NCI-H345 treated with DMSO at 0.1 percent for 48 hours (cell line): ENCODE data around the gene ABR.

Experiments used
- DNase-seq: peaks from one replicate; lab custom pipeline; 2025; ENCODE audit not compliant: unreplicated experiment; lab: John Stamatoyannopoulos, UW

ABR gene

DNA sequence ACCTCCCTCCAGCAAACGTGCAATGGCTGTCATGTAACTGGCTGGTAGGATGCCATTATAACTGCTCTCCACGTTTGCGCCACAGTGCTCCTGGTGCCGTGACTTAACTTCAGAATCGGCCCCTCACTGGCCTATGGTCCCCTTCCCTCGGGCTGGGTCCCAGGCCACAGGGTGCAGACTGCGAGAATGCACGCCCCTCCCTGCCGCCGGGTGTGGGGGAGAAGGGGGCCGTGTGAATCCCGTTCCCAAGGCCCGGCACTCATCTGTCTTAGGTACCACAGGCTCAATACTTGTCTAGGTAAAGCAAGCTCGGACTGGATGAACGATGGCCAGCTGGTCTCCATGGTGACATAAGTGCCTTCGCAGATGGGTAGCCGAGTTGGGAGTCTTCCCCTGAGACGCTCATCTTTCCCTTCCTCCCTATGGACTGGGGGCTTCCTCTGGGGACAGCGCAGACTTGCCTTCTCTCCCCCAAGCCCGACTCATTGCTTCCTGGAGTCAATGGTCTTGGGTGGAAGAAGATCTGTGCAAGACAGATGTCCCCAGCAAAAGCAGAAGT is 145.1 kb downstream of the ABR start:
- DNase-seq: no peak

DNA sequence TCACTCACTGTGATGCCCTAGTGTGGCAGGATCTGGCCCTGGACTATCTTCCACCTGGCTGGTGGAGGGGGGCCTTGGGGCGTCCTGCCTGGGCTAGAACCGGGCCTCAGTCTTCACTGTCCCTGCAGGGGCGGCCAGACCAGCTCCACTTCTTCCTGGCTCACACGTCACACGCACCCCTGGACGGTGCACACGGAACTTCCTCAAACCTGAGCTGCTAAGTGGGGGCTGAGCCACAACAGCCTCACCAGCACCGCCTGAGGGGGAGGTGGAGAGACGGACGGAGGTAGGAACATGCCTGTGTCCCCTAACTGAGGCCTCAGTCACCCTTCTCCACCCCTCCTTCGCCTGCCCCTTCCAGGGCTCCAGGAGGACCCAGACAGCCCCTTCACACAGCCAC is 146.3 kb downstream of the ABR start:
- no peak for DNase-seq

- DNase-seq: no peak
Observed at GRCh38 chr17:1032391-1032790, 147.4 kb downstream of the ABR start.

DNA sequence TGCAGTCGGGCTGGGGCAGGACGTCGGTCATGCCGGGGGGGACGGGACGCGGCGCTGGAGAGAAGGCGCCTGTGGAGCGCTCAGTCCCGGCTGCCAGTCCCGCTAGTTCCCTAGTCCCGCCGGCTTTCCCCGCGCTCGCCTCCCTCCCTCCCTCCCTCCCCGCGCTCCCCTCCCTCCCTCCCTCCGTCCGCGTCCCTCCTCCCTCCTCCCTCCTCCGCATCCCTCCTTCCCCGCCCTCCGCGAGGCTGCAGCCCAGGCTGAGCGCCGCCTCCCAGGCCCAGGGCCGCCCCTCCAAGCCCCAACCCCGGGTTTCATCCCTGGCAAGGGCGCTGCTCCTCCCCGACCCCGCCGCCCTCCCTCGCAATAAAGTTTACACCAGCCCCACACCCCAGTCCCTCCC is 148.1 kb downstream of the ABR start:
- DNase-seq: no peak

- no peak for DNase-seq
Observed at GRCh38 chr17:1030684-1031532, 148.9 kb downstream of the ABR start.

DNA sequence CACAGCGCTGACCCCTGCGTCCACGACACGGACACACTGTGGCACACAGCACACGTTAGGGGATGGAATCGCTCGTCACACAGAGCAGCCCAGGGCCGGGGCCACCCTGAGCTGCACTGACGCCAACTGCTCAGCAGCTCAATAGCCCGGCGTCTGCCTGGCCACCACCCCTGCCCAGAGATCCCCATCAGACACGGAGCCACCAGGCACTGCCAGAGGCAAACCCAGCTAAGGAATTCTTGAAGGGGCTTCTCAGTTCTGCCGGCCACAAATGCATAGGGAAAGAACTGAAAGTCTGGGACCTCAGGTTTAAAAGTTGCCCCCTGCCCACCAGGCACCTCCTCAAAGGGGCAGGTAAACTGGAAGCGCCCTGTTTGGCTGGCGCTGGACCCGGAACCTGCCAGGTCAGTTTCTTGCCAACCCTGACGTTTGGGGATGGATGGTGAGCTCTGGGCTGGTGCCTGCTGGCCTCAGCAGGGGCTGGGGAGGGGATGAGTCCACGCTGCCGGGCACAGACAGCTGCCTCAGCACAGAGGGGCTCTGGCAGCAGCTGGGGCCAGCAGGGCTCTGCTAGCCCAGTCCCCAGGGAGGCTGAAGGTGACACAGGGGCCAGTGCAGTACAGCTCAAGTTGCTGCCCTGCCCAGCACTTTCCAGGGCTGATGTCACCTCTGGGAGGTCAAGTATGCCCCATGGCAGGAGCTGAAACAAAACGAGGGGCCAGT is 149.7 kb downstream of the ABR start:
- DNase-seq: no peak

DNA sequence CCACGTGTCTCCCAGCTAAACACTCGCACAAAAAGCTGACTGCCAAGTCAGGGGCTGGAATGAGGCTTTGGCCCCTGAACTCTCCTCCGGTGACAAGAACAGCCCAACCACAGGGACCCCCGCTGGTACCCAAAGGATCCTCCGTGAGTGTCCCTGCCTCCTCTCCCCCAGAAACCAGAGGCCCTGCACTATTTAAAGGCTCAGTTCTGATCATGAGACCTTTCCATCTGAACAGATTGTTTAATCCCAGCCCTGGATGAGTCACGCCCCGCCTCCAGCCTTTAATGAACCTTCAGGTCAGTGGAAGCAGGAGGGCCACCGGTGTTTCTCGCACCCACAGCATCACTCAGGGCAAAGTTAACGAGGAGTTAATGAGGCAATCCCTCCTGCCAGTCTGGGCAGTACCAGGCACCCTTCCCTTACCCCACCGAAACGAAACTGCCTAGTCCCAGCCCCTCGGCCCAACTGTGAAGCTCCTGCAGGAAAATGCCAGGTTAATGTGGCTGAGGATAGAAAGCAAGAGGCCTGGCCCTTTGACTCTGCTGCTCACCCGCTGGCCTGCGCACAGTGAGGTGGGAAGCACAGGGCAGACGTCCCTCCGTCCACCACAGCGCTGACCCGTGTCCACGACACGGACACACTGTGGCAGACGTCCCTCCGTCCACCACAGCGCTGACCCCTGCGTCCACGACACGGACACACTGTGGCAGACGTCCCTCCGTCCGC is 150.4 kb downstream of the ABR start:
- DNase-seq: no peak

GRCh38 chr17:1027044-1027443 is 152.7 kb downstream of the ABR start:
- DNase-seq: no peak

DNA sequence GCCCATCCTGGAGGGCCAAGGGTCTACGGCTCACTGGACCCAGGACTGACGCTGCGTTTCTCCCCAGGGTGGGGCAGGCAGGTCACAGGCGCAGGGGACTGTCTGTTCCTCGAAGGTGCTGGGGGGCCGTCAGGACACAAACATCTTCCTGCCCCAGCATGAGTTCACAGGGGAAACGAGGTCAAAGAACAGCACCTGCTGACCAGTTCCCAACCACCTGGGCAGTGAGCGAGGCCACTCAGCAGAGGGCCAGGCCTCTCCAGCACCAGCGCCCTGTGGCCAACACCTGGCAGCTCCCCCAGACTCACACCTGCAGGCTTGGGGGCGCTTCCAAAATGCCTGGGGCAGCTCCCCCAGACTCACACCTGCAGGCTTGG is 153.2 kb downstream of the ABR start:
- no peak for DNase-seq

GRCh38 chr17:1025733-1026598 is 153.8 kb downstream of the ABR start:
- no peak for DNase-seq

DNA sequence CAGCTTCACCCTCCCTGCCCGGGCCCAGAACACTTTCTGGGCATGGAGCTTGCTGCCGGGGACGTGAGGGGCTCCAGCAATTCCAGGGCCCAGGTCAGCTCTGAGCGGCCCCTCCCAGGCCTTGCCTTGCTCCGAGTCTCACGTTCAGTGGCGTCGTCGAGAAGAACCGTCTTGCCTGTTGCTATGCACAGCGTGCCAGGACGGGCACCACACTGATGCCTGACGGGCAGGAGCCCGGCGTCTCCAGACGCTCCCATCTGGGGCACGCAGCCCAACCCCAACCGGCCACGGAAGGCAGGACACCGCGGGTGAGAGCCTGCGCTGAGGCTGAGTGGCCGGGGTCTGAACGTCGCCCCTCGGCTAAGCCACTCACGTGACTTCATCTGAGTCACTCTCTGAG is 155.7 kb downstream of the ABR start:
- DNase-seq: no peak

- no peak for DNase-seq
Observed at GRCh38 chr17:1022278-1023024, 157.3 kb downstream of the ABR start.

DNA sequence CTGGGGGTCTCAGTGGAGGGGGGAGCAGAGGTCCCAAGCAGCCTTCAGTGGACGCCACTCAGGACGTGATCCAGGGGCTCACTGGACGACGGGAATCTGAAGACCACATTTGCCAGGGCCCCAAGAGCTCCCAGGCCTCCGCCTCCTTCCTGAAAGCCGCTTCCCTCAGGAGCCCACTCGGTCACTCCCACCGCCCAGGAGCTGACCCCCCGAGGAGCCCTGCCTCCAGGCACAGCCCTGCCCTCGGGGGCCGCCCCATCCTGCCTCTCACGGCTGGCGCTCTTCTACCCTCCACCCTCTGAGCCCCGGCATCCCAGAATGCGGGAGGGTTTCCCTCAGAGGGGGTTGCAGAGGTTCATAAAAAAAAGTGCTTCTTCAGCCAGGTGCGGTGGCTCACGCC is 158.6 kb downstream of the ABR start:
- no peak for DNase-seq

GRCh38 chr17:1019451-1019850 is 160.3 kb downstream of the ABR start:
- DNase-seq: no peak

DNA sequence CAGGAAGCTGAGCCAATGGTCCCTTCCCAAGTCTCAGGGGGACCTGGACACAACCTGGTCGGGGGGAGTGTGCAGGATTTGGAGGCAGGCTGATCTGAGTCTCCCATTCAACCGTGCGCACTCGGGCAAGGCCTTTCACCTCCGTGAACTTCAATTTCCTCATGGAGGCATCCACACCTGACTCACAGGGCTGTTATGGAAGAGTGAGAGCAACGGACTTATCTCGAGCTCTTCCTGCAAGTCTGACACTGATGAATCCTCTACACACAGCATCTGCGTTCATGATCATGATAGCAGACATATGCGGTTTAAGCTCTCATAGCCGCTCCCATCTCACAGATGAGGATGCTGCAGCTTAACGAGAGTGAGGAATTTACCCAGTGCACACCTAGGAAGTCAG is 161.2 kb downstream of the ABR start:
- DNase-seq: no peak

DNA sequence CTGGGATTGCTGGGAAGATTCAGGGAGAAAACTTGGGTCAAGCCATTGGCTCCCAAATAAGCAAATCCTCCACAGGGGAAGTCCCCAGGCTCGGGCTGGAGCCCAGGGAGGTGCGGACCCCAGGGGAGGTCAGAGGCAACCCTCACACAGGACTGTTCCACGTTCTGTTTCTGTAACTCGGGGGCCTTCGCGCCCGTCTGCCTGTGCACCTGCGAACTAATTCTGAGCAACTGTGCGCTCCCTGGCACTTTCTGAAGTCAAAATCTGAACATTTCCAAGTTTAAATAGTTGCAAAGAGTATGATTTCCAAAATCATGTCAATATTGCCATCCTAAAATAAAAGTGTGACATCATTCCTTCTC is 166.1 kb downstream of the ABR start:
- no peak for DNase-seq

- no peak for DNase-seq
Observed at GRCh38 chr17:1012823-1013728, 166.7 kb downstream of the ABR start.

DNA sequence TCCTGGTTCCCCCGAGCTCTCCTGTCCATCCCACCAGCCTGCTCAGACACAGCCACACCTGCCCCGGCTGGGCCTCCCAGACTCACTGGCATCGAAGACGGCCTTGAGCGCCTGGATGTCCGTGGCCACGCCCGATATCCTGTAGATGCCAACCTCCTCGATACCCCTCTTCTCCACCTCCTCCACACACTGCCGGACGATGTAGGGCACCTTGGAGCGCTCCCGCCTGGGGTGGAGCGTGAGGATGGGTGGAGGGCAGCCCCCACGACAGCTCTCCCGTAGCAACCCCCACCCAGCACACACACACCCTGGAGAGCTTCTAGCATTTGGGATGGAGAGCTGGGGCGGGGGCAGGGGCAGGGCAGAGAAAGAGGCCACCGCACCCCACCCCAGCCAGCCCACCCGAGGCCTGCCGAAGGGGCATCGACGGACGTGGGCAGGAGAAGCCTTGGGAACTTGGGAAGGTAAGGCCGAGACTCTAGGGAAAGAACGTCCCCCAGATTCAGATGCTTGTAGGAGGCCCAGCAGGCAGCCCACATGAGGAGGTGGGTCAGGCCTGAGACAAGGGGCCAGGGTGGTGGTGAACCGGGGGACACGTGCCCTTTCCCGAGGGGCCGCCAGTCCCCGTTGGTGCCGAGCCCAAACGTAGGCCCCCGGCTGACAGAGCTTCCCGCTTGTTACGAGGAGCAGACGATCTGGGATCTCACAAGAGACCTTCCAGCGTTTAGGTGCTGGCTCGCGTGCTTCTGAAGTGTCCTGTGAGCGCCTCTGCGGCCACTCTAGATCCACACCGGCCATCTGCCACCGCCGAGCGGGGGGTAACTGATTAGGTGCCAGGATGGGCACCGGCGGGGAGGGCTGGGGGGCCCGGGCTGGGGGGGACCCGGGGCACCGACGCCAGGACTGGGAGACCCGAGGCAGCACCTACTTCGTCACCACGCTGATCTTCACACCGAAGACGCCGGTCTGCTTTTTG is 167.7 kb downstream of the ABR start:
- no peak for DNase-seq
